Measurements from ENCODE around the gene IL17D.
"Not testable (repeated sequence)": the region's sequence is repeated elsewhere in the genome, so short reads cannot be mapped to it uniquely, and the experiment has no call there.

The IL17D gene, protein sequence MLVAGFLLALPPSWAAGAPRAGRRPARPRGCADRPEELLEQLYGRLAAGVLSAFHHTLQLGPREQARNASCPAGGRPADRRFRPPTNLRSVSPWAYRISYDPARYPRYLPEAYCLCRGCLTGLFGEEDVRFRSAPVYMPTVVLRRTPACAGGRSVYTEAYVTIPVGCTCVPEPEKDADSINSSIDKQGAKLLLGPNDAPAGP

DNA sequence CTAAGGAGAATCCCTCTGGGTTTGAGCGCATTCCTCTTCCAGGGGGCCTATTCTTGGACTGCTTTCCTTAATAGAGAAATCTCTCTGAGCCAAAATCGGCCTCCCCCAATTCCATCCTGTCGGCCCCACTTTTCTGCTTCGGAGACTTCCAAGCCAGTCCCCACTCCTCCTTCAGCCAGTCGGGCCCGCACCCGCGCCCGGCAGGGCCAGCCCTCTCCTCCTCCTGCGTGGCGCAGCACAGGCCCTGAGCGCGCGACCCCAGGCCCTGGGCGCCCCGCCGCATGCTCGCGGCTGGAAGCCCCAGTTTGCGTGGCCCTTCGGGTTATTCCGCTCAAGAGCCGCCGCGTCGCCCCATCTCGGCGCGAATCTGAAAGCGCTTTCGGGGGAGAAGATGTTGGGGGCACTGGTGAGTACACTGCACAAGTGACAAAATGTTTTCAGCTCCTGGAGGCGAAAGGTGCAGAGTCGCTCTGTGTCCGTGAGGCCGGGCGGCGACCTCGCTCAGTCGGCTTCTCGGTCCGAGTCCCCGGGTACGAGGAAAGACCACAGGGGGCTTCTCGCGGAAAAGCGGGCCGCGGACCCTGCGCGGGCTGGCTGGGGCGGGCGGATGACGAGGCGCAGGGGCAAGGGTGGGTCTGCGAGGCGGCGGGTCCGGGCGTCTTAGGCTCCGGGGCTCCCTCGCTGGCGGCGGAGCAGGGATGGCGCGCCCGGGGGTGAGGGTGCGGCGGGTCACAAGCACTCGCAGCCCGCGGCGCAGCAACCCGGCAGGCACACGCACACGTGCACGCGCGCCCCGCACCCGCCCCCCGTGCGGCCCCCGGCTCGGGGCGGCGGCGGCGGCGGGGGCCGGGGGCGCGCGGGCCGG is at the start of gene IL17D:
Gene IL17D, plus strand, starts transcription at position 785 of the 865 bp plus-strand sequence. CDS start 303 bp downstream, outside the sequence.
- DNase-seq (ENCODE audit: low spot score), result peak; percentile 37

DNA sequence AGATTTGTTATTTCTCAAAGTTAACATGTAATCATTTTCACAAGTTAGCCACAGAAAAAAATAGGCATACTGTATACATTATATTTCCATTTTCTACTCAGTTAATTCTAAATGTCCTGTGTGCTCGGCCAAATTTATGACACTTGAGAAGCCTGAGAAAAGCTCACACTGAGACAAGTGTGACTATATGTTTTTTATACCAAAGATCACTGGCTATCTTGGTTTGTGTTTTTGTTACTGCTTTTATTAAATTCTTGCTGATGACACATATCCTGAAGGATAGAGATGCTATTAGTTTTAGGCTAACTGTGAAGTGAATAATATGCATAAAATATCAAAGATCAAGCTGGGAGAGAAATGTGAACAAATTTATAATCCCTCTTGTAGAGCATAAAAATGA is 49.3 kb upstream of the IL17D start:
- DNase-seq (ENCODE audit: low spot score), result no peak

DNA sequence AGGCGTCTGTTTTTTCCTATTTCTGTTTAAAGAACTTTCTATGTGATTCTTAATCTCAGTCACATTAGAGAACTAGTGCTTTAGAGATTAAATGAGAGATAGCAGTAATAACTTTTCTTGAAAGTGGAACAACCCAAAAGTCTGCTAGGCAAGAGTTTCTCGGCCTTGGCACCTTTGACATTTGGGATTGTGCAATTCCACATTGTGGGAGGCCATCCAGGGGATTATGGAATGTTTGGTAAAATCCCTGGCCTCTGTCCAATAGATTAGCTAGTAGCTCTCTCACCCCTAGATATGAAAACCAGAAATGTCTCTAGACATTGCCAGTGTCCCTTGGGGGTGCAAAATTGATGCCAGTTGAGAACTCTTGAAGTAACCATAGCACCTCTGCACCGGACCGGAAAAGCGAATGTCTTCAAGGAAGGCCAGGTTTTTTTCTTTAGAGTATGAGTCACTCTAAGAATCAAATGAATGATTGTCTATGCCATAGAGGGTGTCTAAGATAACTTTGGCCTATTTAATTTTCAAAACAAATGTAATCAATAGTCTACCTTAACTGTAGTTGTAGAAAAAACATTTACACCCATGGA is 45.0 kb upstream of the IL17D start:
- no peak for DNase-seq (ENCODE audit: low spot score)

DNA sequence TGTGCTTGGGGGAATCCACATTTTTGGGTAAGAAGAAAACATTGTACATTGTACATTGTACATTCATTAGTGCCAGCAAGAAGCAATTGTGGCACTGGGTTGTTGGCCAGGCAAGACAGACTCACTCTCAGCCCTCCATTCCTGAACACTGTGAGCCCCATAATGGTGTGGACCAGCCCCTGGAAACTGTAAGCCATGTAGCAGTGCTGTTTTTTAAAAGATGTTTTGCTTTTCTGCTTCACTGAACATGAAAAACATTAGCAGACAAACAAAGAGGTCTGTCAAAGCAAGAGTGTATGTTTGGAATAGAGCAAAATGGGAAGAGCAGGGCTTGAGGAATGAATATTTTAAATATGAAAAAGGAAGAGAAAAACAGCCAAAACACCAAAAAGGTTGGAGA is 39.1 kb upstream of the IL17D start:
- no peak for DNase-seq (ENCODE audit: low spot score)

DNA sequence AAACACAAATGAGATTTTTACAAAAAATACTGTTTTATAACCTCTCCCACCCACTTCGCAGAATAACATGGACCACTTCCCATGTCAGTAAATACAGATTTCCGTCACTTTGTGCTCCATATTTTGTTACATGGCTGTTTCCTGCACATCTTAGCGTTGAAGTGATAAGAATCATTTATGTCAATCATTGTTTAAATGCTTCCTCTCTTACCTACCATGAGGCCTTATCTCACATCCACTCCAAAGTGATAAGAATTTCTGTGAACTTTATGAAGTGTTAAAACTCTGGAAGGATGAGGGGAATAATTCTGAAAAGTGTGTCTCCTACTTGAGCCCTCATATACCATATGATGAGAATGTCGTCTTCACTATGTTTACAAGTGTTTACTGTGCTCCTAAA is 36.6 kb upstream of the IL17D start:
- no peak for DNase-seq (ENCODE audit: low spot score)

DNA sequence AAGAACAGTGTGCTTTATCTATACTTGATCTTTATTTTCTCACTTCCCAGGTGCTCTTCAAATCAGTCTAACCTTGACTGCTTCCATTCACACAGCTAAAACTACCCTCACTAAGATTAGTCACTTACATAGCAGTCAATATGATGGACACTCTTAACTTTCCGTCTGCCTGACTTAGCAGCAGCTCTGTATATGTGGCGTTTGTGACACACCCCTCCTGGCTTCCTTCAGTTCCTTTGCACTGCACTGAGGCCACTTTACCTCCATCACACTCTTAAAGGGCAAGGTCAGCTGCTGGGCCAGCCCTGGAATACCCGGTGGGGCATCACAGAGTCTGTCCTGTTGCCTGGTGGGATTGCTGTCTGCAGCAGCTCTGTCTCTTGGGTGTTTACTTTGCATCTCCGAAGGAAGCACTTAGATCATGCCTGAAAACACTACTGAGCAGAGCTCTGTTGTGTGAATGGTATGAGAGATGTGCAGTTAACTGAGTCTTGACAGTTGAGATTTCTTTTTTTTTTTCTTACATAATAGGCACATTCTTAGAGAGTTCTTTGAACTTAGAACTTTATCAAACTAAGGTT is 35.6 kb upstream of the IL17D start:
- no peak for DNase-seq (ENCODE audit: low spot score)

DNA sequence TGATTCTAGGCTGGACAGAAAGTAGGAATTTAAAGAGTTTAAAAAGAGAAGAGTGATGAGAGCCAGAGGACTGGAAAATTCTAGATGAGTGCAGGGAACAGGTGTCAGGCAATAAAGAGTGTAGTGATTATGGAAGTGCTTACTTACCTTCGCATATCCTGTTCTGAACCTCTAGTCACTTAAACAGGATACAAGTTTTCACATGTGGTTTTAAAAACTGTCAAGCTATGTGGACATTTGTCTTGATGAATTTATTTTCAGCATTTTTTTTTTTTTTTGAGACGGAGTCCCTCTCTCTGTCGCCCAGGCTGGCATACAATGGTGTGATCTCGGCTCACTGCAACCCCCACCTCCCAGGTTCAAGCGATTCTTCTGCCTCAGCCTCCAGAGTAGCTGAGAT is 34.3 kb upstream of the IL17D start:
- no peak for DNase-seq (ENCODE audit: low spot score)

DNA sequence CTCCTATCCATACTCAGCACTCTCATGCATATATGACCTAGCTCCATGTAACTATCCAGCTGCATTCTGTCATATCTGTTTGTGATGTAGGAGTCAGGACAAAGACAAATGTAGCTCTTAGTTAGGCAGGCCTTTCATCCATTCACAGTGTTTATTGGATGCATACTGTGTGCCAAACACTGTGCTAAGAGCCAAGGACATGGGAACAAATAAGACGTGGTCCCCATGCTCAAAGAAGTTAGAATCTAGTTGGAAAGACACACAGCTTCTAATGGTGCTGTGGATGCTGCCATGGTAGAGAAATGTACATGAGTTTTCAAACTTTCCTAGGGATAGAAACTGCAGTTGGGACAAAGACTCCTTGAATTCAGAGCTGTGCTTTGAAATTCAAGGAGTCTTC is 31.7 kb upstream of the IL17D start:
- no peak for DNase-seq (ENCODE audit: low spot score)

DNA sequence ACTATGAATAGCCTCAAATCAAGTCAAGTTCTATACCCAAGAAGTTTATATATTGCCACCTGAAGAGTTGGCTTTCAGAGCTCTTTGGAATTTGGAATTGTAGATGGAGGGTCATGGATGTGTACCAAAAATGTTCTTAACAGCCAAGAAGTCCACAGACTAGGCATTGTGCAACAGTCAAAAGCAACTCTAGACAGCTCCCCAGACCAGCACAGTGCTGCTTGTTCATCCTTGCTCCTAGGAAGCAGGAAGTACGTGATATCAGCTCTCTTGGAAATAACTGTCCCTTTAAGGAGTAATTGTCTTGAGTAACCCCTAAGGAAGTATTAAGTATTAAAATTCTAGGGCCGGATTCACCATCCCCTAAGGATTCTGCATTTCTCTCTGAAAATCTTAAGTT is 30.7 kb upstream of the IL17D start:
- DNase-seq (ENCODE audit: low spot score), result no peak

DNA sequence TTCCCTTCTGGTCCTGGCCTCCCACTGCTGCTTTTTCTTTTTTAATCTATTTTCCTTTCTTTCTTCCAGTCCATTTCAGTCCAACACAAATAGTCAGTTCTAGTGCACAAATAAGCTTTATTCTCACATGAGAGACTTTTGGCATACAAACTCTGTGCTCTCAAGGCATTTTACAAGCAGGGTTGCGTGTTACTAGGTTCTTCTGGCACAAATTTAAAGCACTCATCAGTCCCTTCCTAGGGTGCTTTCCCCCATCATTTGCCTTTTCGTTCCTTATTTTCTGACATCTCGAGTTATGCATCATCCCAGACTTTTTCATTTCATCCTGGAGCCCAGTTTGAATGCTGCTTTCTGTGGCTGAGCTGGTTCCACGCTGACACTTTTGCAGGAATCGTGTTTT is 29.8 kb upstream of the IL17D start:
- DNase-seq (ENCODE audit: low spot score), result no peak

DNA sequence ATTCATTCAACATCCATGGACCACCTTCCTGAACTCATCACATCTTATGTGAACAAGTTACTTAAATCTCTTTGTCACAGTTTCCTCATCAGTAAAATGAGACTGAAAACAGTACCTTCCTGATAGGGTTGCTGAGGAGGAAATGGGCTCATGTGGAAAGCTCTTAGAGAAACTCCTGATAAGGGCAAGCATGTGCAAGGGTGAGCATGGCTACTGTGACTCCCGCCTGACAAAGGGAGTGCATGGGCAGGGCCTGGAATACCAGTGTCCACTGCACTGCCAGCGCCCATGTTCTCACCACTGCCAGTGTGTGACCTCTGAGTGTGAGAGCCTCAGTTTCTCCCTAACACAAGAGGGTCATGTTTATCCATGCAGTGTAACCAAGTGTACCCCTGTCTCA is 27.3 kb upstream of the IL17D start:
- no peak for DNase-seq (ENCODE audit: low spot score)

DNA sequence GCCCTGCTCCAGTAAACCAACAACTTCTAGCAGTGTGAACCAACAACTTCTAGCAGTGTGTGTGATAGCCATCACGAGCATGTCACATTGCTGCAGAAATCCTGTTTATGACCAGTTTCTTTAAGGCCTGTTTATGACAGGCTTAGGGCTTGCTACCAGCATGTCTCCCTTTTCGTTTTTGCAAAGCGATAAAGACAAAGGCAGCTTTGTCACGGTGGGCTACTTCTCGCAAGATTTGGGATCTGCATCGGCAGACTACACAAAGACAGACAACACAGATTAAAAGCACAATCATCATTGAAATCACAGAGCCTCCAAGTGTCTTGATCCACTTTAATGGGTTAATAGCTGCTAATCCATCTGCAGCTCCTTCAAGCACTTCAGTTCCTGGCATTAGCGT is 24.9 kb upstream of the IL17D start:
- DNase-seq (ENCODE audit: low spot score), result not testable (repeated sequence)

DNA sequence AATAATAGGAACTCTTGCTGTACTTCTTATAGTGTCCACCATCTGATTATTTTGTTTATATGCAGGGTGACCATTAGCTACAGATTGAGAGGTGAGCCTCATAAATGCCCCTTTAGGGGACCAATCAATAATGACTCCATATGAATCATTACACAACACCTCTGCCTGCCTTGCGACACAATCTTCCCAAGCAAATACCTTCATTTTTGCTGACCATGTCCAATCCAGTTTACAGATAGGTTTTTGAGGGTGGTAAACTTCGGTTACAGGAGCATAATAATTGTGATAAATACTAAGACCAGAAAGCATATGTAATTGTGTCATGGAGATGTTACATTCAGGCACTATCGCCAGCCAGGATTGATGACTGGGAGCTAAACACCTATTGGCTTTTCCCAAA is 23.6 kb upstream of the IL17D start:
- no peak for DNase-seq (ENCODE audit: low spot score)

DNA sequence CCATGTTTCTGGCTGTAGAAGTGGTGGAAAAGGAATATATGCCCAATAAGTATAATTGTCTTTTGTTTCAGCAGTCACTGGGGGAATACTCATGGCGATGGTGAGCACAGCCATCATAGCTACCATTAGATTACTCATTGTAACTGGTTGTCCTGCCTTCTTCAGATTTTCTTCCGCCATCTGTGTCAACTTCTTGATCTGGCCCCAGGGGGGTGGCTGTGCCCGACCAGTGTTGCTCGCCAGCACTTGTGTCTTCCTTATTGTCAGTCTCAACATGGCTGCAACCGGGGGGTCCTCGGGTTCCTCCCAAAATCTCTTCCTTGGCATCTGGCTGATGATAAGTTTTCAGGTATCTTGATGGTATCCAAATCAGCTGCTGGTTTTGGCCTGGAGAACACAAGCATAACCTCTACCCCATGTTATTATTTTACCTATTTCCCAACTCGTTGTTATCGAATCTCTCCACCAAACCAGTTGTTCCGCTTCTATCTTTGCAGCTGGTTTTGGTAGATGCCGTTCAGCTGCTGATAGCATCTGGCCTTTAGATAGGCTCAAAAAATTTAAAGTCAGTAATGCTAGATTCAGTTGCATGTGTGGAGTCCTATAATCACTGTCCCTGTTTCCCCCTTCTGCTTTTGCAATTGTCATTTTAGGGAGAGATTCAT is 23.0 kb upstream of the IL17D start:
- DNase-seq (ENCODE audit: low spot score), result no peak

DNA sequence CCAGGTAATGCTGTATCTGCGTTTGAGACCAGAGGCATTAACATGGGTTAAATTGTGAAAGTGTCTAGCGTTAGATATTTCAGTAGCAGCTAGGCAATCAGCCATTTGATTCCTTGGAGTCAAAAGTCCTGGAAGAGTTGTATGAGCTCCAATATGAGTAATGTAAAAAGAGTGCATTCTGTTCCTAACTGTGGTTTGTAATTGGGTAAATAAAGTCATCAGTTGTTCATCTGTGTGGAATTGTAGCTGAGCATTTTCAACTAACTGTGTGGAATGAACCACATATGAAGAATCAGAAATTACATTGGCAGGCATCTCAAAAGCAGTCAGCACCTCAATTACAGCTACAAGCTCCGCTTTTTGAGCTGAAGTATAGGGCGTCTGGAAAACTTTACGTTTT is 22.0 kb upstream of the IL17D start:
- DNase-seq (ENCODE audit: low spot score), result not testable (repeated sequence)

DNA sequence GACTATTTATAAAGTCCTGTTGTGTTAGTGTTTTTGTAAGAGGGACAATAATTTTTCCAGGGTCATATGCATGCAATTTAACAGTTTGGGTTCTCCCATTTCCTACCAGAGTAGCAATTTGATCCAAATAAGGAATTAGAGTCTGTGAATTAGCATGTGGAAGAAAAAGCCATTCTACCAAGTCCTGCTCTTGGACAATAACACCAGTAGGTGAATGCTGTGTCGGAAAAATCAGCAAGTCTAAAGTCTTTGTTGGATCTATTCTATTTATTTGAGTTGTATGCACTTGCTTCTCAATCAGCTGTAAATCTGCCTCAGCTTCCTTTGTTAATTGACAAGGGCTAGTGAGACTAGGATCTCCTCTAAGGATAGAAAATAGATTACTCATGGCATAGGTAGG is 21.4 kb upstream of the IL17D start:
- no peak for DNase-seq (ENCODE audit: low spot score)

DNA sequence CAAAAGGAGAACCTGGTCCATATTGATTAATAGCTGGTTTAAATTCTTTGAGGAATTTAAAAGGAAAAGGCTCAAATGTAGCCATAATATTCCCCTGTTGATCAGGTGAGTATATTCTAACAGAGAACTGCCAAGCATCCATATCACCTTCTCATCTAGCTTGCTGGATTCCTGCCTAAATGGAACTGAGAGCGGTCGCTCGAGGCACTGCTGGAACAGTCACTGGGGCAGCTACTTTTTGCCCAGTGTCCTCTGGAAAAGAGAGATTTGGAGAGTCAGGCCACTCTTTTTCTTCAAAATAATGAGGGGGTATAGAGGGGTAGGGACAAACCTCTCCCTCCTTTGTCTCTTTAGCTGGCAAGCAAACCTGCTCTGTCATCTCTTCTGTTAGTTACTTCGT is 19.5 kb upstream of the IL17D start:
- DNase-seq (ENCODE audit: low spot score), result no peak

DNA sequence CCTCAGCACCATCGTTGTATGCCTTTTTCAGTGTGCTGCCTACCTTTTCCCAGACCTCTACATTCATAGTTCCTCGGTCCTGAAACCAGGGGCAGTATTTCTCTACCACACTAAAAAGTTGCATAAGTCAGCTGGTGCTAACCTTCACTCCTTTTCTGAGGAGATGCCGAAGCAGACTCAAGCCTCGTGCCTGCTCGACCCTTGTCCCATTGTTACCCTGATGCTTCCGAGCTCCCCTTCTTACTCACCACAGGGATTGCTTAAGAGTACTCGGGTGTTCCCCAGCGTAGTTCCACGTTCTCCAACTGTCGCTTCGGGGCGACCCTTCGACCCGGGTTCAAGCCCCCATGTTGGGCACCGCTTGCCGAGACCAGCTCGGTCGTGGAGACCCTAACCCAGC is 19.0 kb upstream of the IL17D start:
- no peak for DNase-seq (ENCODE audit: low spot score)

DNA sequence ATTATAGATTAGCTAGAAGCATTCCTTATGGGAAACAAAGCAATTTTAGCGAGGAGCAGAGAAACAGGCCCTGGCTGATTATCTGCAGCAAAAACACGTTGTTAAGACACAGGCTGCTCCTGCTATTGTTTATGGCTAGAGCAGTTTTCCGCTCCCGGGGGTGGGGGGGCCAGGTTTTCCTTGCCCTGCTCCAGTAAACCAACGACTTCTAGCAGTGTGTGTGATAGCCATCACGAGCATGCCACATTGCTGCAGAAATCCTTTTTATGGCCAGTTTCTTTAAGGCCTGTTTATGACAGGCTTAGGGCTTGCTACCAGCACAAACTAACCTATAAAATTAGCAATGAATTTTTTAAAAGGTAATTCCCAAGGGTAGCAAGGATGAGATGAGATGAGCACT is 18.4 kb upstream of the IL17D start:
- DNase-seq (ENCODE audit: low spot score), result no peak

DNA sequence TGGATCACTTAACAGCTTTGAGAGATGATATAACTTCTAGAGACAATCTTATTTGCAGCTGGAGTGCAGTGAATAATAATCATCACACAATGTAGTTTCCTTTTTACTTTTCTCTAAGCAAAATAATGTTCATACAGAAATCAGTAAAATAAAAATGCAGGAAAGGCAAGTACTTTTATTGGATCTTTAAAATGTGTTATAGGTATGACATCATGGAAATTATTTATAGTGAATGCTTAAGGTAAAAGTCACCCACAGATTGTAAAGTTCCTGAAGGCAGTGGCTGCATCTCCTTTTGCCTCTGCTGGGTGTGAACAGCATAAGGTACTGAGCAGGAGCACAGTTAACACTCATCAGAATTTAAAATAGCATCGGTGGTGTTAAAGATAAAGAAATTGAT is 17.3 kb upstream of the IL17D start:
- no peak for DNase-seq (ENCODE audit: low spot score)

DNA sequence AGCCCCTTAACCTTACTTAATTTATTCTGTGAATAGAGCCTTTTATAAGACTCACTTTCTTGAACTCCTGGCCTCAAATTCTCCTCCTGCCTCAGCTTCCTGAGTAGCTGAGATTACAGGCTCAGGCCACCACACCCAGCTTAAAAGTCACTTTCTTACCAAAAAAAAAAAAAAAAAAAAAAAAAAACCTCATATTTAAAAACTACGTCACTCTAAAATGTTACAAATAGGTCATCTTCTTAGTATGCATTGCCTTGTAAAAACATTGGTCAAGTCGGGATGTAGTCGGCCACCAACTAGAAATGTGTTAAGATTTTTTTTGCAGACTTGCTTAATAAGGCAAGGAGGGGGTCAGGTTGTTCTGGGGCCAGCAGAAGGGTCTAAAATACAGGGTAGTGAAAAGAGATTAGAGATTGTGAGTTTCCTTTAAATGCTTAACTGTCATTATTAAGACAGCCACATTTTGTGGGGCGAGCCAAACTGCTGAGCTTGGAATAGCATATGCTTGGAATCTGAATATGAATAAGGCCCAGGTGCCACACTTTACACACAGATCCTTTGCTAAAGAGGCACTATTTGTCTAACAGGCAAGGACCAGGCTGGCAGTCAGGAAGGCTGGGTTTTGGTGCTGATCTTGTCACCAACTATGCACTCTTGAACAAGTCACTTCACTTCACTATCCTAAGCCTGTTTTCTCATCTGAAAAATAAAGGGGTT is 16.5 kb upstream of the IL17D start:
- no peak for DNase-seq (ENCODE audit: low spot score)

DNA sequence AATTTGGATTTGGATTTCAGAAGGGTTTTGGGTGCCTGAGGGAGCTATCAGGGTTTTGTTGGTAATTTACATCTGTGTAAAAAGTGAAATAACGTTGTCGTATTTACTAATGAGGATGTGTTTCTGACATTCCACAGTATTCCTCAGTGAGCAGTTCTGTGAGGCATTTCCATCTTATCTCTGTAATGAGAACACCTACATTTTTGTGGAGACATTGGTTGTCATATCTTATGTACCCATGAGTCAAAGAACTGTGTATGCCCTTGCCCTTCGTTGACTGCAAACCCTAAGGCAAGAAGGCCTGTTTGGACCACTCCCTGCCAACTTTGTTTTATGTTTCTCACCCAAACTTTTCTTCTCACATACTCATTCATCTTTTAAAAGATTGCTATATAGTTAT is 14.2 kb upstream of the IL17D start:
- no peak for DNase-seq (ENCODE audit: low spot score)

Data from LoVo (cell line).